Smooth muscle cell (in vitro differentiated cells): ENCODE data around the gene ZNFX1. TPM values are rescaled to one million over a fixed set of nuclear protein-coding genes. Genes with fewer than 3 reads are reported as not detected.

Source experiments
- polyA plus RNA-seq: library from polyadenylated mRNA; unstranded; fragments of >200 nt; fragmentation: Nextera tagmentation; extraction: Ambion mirVana; gene quantifications from 2 replicates; pipeline ENCODE4 v1.2.1, GENCODE V29; 2016
- small RNA-seq: library from RNA; depleted of rRNA; stranded (forward); fragments of <200 nt; gene quantifications from one replicate; pipeline ENCODE3, GENCODE V24; 2014
- total RNA-seq: library from RNA; depleted of rRNA; stranded (reverse); fragments of >200 nt; gene quantifications from 2 replicates; pipeline ENCODE4 v1.2.3, GENCODE V29; 2014

The ZNFX1 gene
- total and polyA plus RNA-seq, 2 experiments from 2014 or later: 15.9 to 16.4 TPM

Small RNA genes within 50 kb of the gene (small RNA-seq; reads per million reads assigned to genes)
- 15,854 reads per million, percentile 100 among the genes with 10 or more reads in this experiment for gene SNORD12B
- 4,351 reads per million, percentile 100 among the genes with 10 or more reads in this experiment for gene SNORD12C

Other genes with a start within 250 kb of the ZNFX1 start
- 92.5 and 98.6 TPM in 2 replicates for gene CSE1L, start 231.7 kb downstream of the ZNFX1 start, total RNA-seq
- gene CSE1L, start 231.7 kb downstream of the ZNFX1 start, polyA plus RNA-seq: 31.5 and 42.0 TPM in 2 replicates
- 42.2 and 44.7 TPM in 2 replicates for gene STAU1, start 89.7 kb downstream of the ZNFX1 start, total RNA-seq
- gene STAU1, start 89.7 kb downstream of the ZNFX1 start, polyA plus RNA-seq: 45.1 and 48.2 TPM in 2 replicates
- 19.6 and 20.7 TPM in 2 replicates for gene DDX27, start 58.6 kb downstream of the ZNFX1 start, total RNA-seq
- gene DDX27, start 58.6 kb downstream of the ZNFX1 start, polyA plus RNA-seq: 28.3 and 39.3 TPM in 2 replicates
- gene KCNB1, start 204.6 kb upstream of the ZNFX1 start, total RNA-seq: not detected in 2 replicates
- gene KCNB1, start 204.6 kb upstream of the ZNFX1 start, polyA plus RNA-seq: 0.04 TPM in 1 of 2 replicates, not detected in the other